ENCODE data around the gene ERI3. TPM values are rescaled to one million over a fixed set of nuclear protein-coding genes. Genes with fewer than 3 reads are reported as not detected.
A peak's percentile ranks its signal among the peaks of the same experiment; 100 is the strongest.

The ERI3 gene
- total RNA-seq, 4 donors from 2014 or later, result 31.9 to 58.8 (median 48.1) TPM

DNA sequence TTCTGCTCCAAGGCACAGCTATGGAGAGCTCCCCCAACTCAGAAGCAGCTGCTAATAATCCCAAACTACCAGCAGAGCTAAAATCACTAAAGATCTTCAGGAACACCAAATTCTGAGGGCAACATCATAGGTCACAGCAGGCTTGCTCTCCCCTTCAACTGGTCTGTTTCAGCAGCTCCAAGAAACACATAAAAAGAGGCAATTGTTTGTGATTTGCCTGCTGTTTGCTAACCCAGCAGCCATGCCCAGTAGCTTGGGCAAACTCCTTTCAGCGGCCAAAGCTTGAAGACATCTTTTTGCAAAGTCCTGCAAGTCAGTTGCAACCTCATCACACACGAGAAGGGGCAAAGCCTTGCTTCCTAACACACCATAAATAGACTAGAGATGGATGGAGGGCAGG lies 8.9 kb downstream of the ERI3 start:
- no peak for TF ChIP-seq POLR2AphosphoS5 (IDR thresholded peaks at IDR 0.05)
- TF ChIP-seq, protein P1, sequence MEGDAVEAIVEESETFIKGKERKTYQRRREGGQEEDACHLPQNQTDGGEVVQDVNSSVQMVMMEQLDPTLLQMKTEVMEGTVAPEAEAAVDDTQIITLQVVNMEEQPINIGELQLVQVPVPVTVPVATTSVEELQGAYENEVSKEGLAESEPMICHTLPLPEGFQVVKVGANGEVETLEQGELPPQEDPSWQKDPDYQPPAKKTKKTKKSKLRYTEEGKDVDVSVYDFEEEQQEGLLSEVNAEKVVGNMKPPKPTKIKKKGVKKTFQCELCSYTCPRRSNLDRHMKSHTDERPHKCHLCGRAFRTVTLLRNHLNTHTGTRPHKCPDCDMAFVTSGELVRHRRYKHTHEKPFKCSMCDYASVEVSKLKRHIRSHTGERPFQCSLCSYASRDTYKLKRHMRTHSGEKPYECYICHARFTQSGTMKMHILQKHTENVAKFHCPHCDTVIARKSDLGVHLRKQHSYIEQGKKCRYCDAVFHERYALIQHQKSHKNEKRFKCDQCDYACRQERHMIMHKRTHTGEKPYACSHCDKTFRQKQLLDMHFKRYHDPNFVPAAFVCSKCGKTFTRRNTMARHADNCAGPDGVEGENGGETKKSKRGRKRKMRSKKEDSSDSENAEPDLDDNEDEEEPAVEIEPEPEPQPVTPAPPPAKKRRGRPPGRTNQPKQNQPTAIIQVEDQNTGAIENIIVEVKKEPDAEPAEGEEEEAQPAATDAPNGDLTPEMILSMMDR (IDR thresholded peaks at IDR 0.05), result no peak
- Histone ChIP-seq H3K27me3 (no peaks in the 10 kb centered on the region), H3K4me3 (no peak overlapping the region), H3K36me3 (no peaks in the 10 kb centered on the region), H3K4me1 (peaks cover 0 to 50% (median 10%) of the 10 kb centered on the region in 3 donors), H3K27ac (peak overlapping the region in 2 of 4 donors; percentile 56 to 63), H3K9me3 (no peaks in the 10 kb centered on the region)
- 86 to 90% methylated on average over 2 of the region's 2 CpGs for WGBS, 2 donors (ENCODE audit: low coverage in 1 of 2)
- ATAC-seq, result no peak

DNA sequence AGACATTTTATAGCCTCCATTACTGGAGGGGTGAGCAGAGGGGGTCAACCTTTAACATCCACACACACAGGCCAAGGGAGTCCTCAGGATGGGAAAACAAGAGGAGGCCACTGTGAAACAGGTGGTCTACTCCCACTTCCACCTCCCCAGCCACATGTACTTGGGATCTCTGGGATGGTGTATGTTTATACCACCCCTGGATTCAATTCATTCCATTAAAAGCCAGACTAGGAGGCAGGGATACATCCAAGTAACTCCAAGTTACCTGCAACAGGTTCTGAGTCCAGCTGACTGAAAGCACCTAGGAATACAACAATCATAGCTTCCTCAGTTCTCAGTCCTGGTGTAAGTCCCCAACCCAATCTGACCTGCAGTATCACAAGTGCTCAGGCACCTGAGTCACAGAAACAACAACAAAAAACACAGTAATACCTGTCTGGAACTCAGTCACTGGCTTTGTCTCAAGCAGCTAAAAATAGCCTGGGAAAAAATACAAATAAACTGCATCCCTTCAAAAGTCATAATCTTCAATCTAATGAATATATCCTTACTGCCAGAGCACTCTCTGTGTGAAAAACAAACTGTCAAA lies 9.8 kb downstream of the ERI3 start:
- no peaks in the 10 kb centered on the region for H3K9me3 ChIP-seq
- peak overlapping the region in 2 of 4 donors; percentile 26 to 63 for H3K27ac ChIP-seq
- peaks cover 0 to 50% (median 10%) of the 10 kb centered on the region in 3 donors for H3K4me1 ChIP-seq
- no peaks in the 10 kb centered on the region for H3K27me3 ChIP-seq
- H3K4me3 ChIP-seq, result no peak overlapping the region
- no peaks in the 10 kb centered on the region for H3K36me3 ChIP-seq
- TF ChIP-seq POLR2AphosphoS5 (IDR thresholded peaks at IDR 0.05), result no peak
- TF ChIP-seq EP300 (IDR thresholded peaks at IDR 0.05), result no peak
- no peak for TF ChIP-seq POLR2A (IDR thresholded peaks at IDR 0.05)
- TF ChIP-seq, protein P1 (IDR thresholded peaks at IDR 0.05), result no peak
- ATAC-seq, result no peak

DNA sequence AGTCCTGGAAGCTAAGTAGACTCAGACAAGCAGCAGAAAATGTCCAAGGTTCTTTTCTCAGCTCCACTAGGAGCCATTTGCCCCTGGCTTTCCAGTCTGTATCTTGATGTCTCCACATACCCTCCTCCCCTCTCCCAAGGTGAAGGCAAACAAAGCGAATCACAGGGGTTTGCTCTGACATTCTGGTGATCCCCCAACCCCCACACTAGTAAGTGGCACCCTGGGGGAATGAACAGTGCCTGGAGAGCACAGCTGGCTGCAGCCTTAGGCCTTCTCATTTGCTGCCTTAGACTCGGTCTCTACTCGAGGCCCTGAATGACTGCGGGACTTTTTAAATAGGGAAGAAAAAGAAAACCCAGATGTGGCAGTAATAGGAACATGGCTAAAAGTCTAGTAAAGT lies 15.3 kb downstream of the ERI3 start:
- Histone ChIP-seq H3K9me3 (no peaks in the 10 kb centered on the region), H3K4me3 (no peak overlapping the region), H3K36me3 (peaks cover 6 to 44% of the 10 kb centered on the region in 2 donors), H3K27ac (no peak overlapping the region), H3K27me3 (no peaks in the 10 kb centered on the region), H3K4me1 (peaks cover 0 to 10% (median 0%) of the 10 kb centered on the region in 3 donors)
- 76% methylated on average over 3 of the region's 4 CpGs; no CpG with 5 or more reads in 1 of the 2 donors for WGBS, 2 donors (ENCODE audit: low coverage in 1 of 2)
- TF ChIP-seq EP300 (IDR thresholded peaks at IDR 0.05), result no peak
- TF ChIP-seq, protein P1 (IDR thresholded peaks at IDR 0.05), result no peak
- no peak for TF ChIP-seq POLR2A (IDR thresholded peaks at IDR 0.05)
- no peak for TF ChIP-seq POLR2AphosphoS5 (IDR thresholded peaks at IDR 0.05)
- no peak for ATAC-seq

DNA sequence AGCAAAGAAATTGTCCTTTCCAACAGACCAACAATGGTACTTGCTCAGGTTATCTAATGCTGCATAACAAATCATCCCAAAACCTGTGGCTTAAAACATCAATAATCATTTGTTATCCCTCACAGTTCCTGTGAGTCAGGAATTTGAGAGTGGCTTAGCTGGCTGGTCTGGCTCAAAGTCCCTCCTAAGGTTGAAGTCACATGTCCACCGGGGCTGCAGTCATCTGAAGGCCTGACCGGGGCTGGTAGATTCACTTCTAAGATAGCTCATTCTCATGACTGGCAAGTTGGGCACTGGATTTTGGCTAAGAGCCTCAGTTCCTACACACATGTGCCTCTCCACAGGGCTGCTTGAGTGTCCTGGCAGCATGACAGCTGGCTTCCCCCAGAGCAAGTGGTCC lies 16.9 kb downstream of the ERI3 start:
- Histone ChIP-seq H3K4me1 (no peaks in the 10 kb centered on the region), H3K4me3 (no peak overlapping the region)
- no peak for ATAC-seq

DNA sequence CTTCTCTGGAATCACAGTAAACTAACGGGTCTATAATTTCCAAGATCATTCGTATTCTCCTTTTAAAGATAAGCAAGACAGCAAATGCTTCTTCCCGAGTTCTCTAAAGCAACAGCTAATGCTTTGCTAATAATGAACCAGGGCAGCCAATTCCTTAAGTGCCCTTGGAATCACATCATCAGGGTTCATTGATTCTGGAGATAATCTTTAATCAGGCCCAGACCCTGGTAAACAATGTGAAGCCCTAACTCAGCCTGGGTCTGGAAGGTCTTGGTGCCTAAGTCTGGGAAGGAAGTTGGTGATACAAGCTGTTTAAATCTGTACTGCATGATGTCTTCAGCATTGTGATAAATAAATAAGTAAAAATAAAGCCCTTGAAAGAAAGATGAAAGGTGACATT lies 18.4 kb downstream of the ERI3 start:
- no peak for ATAC-seq
- H3K4me3 ChIP-seq, result no peak overlapping the region
- H3K4me1 ChIP-seq, result no peaks in the 10 kb centered on the region
- H3K9me3 ChIP-seq, result no peaks in the 10 kb centered on the region
- TF ChIP-seq EP300 (IDR thresholded peaks at IDR 0.05) (no peak), POLR2A (IDR thresholded peaks at IDR 0.05) (no peak), POLR2AphosphoS5 (IDR thresholded peaks at IDR 0.05) (no peak)
- TF ChIP-seq, protein P1 (IDR thresholded peaks at IDR 0.05), result no peak
- peaks cover 6 to 67% of the 10 kb centered on the region in 2 donors for H3K36me3 ChIP-seq
- H3K27ac ChIP-seq, result no peak overlapping the region
- H3K27me3 ChIP-seq, result no peaks in the 10 kb centered on the region
- 56 to 68% methylated on average over 3 of the region's 3 CpGs for WGBS, 2 donors (ENCODE audit: low coverage in 1 of 2)

More for the DNA sequence above, 16.9 kb downstream of the ERI3 start:
- 80 to 100% methylated on average over 1 to 2 of the region's 2 CpGs for WGBS, 2 donors (ENCODE audit: low coverage in 1 of 2)
- Histone ChIP-seq H3K36me3 (peaks cover 6 to 55% of the 10 kb centered on the region in 2 donors), H3K27ac (no peak overlapping the region), H3K9me3 (no peaks in the 10 kb centered on the region), H3K27me3 (no peaks in the 10 kb centered on the region)
- TF ChIP-seq POLR2AphosphoS5 (IDR thresholded peaks at IDR 0.05), result no peak
- TF ChIP-seq, protein P1 (IDR thresholded peaks at IDR 0.05), result no peak
- TF ChIP-seq POLR2A (IDR thresholded peaks at IDR 0.05), result no peak
- TF ChIP-seq EP300 (IDR thresholded peaks at IDR 0.05), result no peak

Measured in gastroesophageal sphincter (tissue), 4 donors.